ENCODE results near the gene ZNF761.
"Not testable (repeated sequence)": the region's sequence is repeated elsewhere in the genome, so short reads cannot be mapped to it uniquely, and the experiment has no call there.

The ZNF761 gene

GRCh38 chr19:53394974-53395839, 36.6 kb upstream of the ZNF761 start, which contains the start of gene ZNF765:
ZNF765 (plus strand) TSS chr19:53395149; CDS start chr19:53398016, 2,867 bp downstream.
- H3K4me3 ChIP-seq (ENCODE audit: low read depth, low read length) = peak within 1 kb of the TSS; percentile 92
- DNase-seq (ENCODE audit: low read depth, low spot score) = peak; percentile 91
- in situ Hi-C loops (cut with HindIII; ENCODE audit: low sequenced_read_pairs) = no loop called here
- peak; percentile 59 for TF ChIP-seq CTCF (IDR thresholded peaks at IDR 0.05; ENCODE audit: low read depth, low read length)

- in situ Hi-C loops (cut with HindIII; ENCODE audit: low sequenced_read_pairs); DNase-seq (ENCODE audit: low read depth, low spot score): not testable (repeated sequence)
- peak overlapping the region; percentile 92 for H3K4me3 ChIP-seq (ENCODE audit: low read depth, low read length)
Observed at GRCh38 chr19:53395840-53396524, 35.8 kb upstream of the ZNF761 start.

- no peak overlapping the region for H3K4me3 ChIP-seq (ENCODE audit: low read depth, low read length)
- in situ Hi-C loops (cut with HindIII; ENCODE audit: low sequenced_read_pairs) = no loop called here
- TF ChIP-seq CTCF (IDR thresholded peaks at IDR 0.05; ENCODE audit: low read depth, low read length) = no peak
- no peak for DNase-seq (ENCODE audit: low read depth, low spot score)
Observed at GRCh38 chr19:53396525-53396868, 35.3 kb upstream of the ZNF761 start.

- in situ Hi-C loops (cut with HindIII; ENCODE audit: low sequenced_read_pairs); DNase-seq (ENCODE audit: low read depth, low spot score); H3K4me3 ChIP-seq (ENCODE audit: low read depth, low read length): not testable (repeated sequence)
Observed at GRCh38 chr19:53397918-53398317, 33.9 kb upstream of the ZNF761 start.

GRCh38 chr19:53409505-53410204, 22.1 kb upstream of the ZNF761 start:
- no peak for TF ChIP-seq CTCF (IDR thresholded peaks at IDR 0.05; ENCODE audit: low read depth, low read length)
- in situ Hi-C loops (cut with HindIII; ENCODE audit: low sequenced_read_pairs) = no loop called here
- no peak overlapping the region for H3K4me3 ChIP-seq (ENCODE audit: low read depth, low read length)
- no peak for DNase-seq (ENCODE audit: low read depth, low spot score)

- in situ Hi-C loops (cut with HindIII; ENCODE audit: low sequenced_read_pairs); DNase-seq (ENCODE audit: low read depth, low spot score); H3K4me3 ChIP-seq (ENCODE audit: low read depth, low read length): not testable (repeated sequence)
Observed at GRCh38 chr19:53420520-53421315, 11.1 kb upstream of the ZNF761 start.

- in situ Hi-C loops (cut with HindIII; ENCODE audit: low sequenced_read_pairs) = no loop called here
- no peak overlapping the region for H3K4me3 ChIP-seq (ENCODE audit: low read depth, low read length)
- DNase-seq (ENCODE audit: low read depth, low spot score) = no peak
- no peak for TF ChIP-seq CTCF (IDR thresholded peaks at IDR 0.05; ENCODE audit: low read depth, low read length)
Observed at GRCh38 chr19:53422551-53422950, 9.2 kb upstream of the ZNF761 start.

GRCh38 chr19:53423074-53423473, 8.7 kb upstream of the ZNF761 start:
- H3K4me3 ChIP-seq (ENCODE audit: low read depth, low read length); DNase-seq (ENCODE audit: low read depth, low spot score); in situ Hi-C loops (cut with HindIII; ENCODE audit: low sequenced_read_pairs): not testable (repeated sequence)

- H3K4me3 ChIP-seq (ENCODE audit: low read depth, low read length); in situ Hi-C loops (cut with HindIII; ENCODE audit: low sequenced_read_pairs); DNase-seq (ENCODE audit: low read depth, low spot score): not testable (repeated sequence)
Observed at GRCh38 chr19:53423680-53424079, 8.1 kb upstream of the ZNF761 start.
